Esophagus squamous epithelium (tissue), 5 donors: ENCODE data around the gene GPSM1. TPM values are rescaled to one million over a fixed set of nuclear protein-coding genes. Genes with fewer than 3 reads are reported as not detected.

Experiments used
- DNase-seq: peaks from one replicate; lab custom pipeline; 2025; lab: John Stamatoyannopoulos, UW
- H3K27ac ChIP-seq, 4 donors: fragments of 200-600 bp; sonication (generic); one replicate each; pipeline ENCODE4 v1.5.1; 2016 to 2019; ENCODE audit warnings: mild to moderate bottlenecking in 1 of 4
- H3K27me3 ChIP-seq, 4 donors: fragments of 200-600 bp; sonication (generic); 1 replicate in 3 of 4; 2 replicates in 1 of 4; pipeline versions ENCODE4 v1.5.1 to v1.6.0; 2017 to 2021; ENCODE audit warnings: antibody characterized with exemption in 1 of 4
- H3K36me3 ChIP-seq, 3 donors: fragments of 200-600 bp; sonication (generic); one replicate each; pipeline ENCODE4 v1.5.1; 2016 to 2019
- H3K4me1 ChIP-seq, 3 donors: fragments of 200-600 bp; sonication (generic); one replicate each; pipeline ENCODE4 v1.5.1; 2017 to 2019
- H3K4me3 ChIP-seq, 4 donors: fragments of 200-600 bp; sonication (generic); 1 replicate in 3 of 4; 2 replicates in 1 of 4; pipeline ENCODE4 v1.5.1; 2016 to 2019; ENCODE audit warnings: mild to moderate bottlenecking in 2 of 4, moderate library complexity in 1 of 4
- H3K9me3 ChIP-seq, 3 donors: fragments of 200-600 bp; sonication (generic); one replicate each; pipeline ENCODE4 v1.5.1; 2016 to 2019
- CTCF ChIP-seq, 6 experiments: fragments of 450-650 bp in 4 of 6; fragments of 200-600 bp in 2 of 6; sonication (generic) in 2 of 6; IDR thresholded peaks; one replicate each; pipeline ENCODE4 v1.5.1; 2016 to 2019; ENCODE audit warnings: antibody characterized with exemption in 6 of 6, mild to moderate bottlenecking in 4 of 6, moderate library complexity in 4 of 6
- POLR2A ChIP-seq, 4 donors: fragments of 450-650 bp; IDR thresholded peaks; one replicate each; pipeline ENCODE4 v1.6.1; 2017; ENCODE audit warnings: antibody characterized with exemption in 4 of 4, mild to moderate bottlenecking in 4 of 4, moderate library complexity in 3 of 4
- WGBS, 2 donors: methylation state at CpG; one replicate each; pipeline ENCODE4 v1.1.5; 2018; 5-methylcytosine and 5-hydroxymethylcytosine counted together
- intact Hi-C: fragments of 100-400 bp; cut with DNase I; formaldehyde crosslinking; loops from one replicate; pipeline ENCODE4 v1.15.0; 2022
- total RNA-seq, 4 donors: library from RNA; depleted of rRNA; stranded (reverse); fragments of >200 nt; gene quantifications; one replicate each; pipeline ENCODE4 v1.1.0, GENCODE V29; 2016
- donor health status: DM: yes; HTN: yes; CAD: no.

Gene GPSM1
- total RNA-seq, 4 donors from 2014 or later: 0.72 to 8.2 (median 1.9) TPM

GRCh38 chr9:136380381-136380780, 53.0 kb downstream of the GPSM1 start:
- intact Hi-C loops: no loop called here
- DNase-seq: no peak
- Histone ChIP-seq H3K27me3 (no peaks in the 10 kb centered on the region), H3K4me1 (no peaks in the 10 kb centered on the region), H3K36me3 (peaks cover 18 to 84% (median 30%) of the 10 kb centered on the region in 3 donors), H3K4me3 (no peak overlapping the region), H3K9me3 (no peaks in the 10 kb centered on the region), H3K27ac (no peak overlapping the region)
- no peak for TF ChIP-seq CTCF (IDR thresholded peaks at IDR 0.05)
- WGBS, 2 donors: no CpG with 5 or more reads among the region's 17 CpGs

GRCh38 chr9:136381311-136381710, 54.0 kb downstream of the GPSM1 start:
- no peaks in the 10 kb centered on the region for H3K9me3 ChIP-seq
- WGBS, 2 donors: 86 to 100% methylated on average over 2 to 3 of the region's 9 CpGs
- no peak overlapping the region for H3K27ac ChIP-seq
- no peak for DNase-seq
- TF ChIP-seq CTCF (IDR thresholded peaks at IDR 0.05) (no peak), POLR2A (IDR thresholded peaks at IDR 0.05) (no peak)
- H3K4me1 ChIP-seq: no peaks in the 10 kb centered on the region
- intact Hi-C loops: no loop called here
- H3K36me3 ChIP-seq: peaks cover 18 to 87% (median 30%) of the 10 kb centered on the region in 3 donors
- no peak overlapping the region for H3K4me3 ChIP-seq
- no peaks in the 10 kb centered on the region for H3K27me3 ChIP-seq

- H3K4me3 ChIP-seq: no peak overlapping the region
- no peak for DNase-seq
- TF ChIP-seq POLR2A (IDR thresholded peaks at IDR 0.05) (no peak), CTCF (IDR thresholded peaks at IDR 0.05) (no peak)
- no peaks in the 10 kb centered on the region for H3K27me3 ChIP-seq
- H3K4me1 ChIP-seq: no peaks in the 10 kb centered on the region
- WGBS, 2 donors: 85% methylated on average over 12 of the region's 25 CpGs; no CpG with 5 or more reads in 1 of the 2 donors
- peaks cover 19 to 94% (median 31%) of the 10 kb centered on the region in 3 donors for H3K36me3 ChIP-seq
- intact Hi-C loops: no loop called here
- no peak overlapping the region for H3K27ac ChIP-seq
- H3K9me3 ChIP-seq: no peaks in the 10 kb centered on the region
Observed at GRCh38 chr9:136381966-136382513, 54.7 kb downstream of the GPSM1 start.

- Histone ChIP-seq H3K36me3 (peaks cover 24 to 100% (median 40%) of the 10 kb centered on the region in 3 donors), H3K27ac (no peak overlapping the region), H3K4me3 (no peak overlapping the region), H3K9me3 (no peaks in the 10 kb centered on the region), H3K4me1 (no peaks in the 10 kb centered on the region), H3K27me3 (no peaks in the 10 kb centered on the region)
- no peak for DNase-seq
- TF ChIP-seq CTCF (IDR thresholded peaks at IDR 0.05): no peak
- TF ChIP-seq POLR2A (IDR thresholded peaks at IDR 0.05): no peak
- 100% methylated on average over 1 of the region's 20 CpGs; no CpG with 5 or more reads in 1 of the 2 donors for WGBS, 2 donors
- intact Hi-C loops: no loop called here
Observed at GRCh38 chr9:136383436-136383835, 56.1 kb downstream of the GPSM1 start.

- no peaks in the 10 kb centered on the region for H3K4me1 ChIP-seq
- intact Hi-C loops: no loop called here
- TF ChIP-seq POLR2A (IDR thresholded peaks at IDR 0.05) (no peak), CTCF (IDR thresholded peaks at IDR 0.05) (no peak)
- H3K9me3 ChIP-seq: no peaks in the 10 kb centered on the region
- no peak overlapping the region for H3K27ac ChIP-seq
- 75 to 88% methylated on average over 11 of the region's 11 CpGs for WGBS, 2 donors
- no peaks in the 10 kb centered on the region for H3K27me3 ChIP-seq
- no peak for DNase-seq
- no peak overlapping the region for H3K4me3 ChIP-seq
- peaks cover 15 to 100% (median 29%) of the 10 kb centered on the region in 3 donors for H3K36me3 ChIP-seq
Observed at GRCh38 chr9:136385015-136385414, 57.7 kb downstream of the GPSM1 start.
